Ishikawa (cell line): ENCODE measurements around the gene SEM1.

Source experiments
- CEBPB ChIP-seq: IDR thresholded peaks from 2 replicates; pipeline ENCODE4 v1.6.1; 2012
- CREB1 ChIP-seq: IDR thresholded peaks from 2 replicates; pipeline ENCODE4 v1.6.1; 2012; ENCODE audit warnings: low read depth
- EGR1 ChIP-seq: IDR thresholded peaks from 2 replicates; pipeline ENCODE4 v1.6.1; 2012
- EP300 ChIP-seq: IDR thresholded peaks from 2 replicates; pipeline ENCODE4 v1.6.1; 2012; ENCODE audit warnings: borderline replicate concordance
- FOXM1 ChIP-seq: IDR thresholded peaks from 2 replicates; pipeline ENCODE4 v1.6.1; 2012; ENCODE audit warnings: low read depth, borderline replicate concordance
- NFIC ChIP-seq: IDR thresholded peaks from 2 replicates; pipeline ENCODE4 v1.6.1; 2012
- RAD21 ChIP-seq: IDR thresholded peaks from 2 replicates; pipeline ENCODE4 v1.6.1; 2012; ENCODE audit warnings: low read depth
- TAF1 ChIP-seq: IDR thresholded peaks from 2 replicates; pipeline ENCODE4 v1.6.1; 2012; ENCODE audit warnings: low read depth, mild to moderate bottlenecking
- TCF12 ChIP-seq: IDR thresholded peaks from 2 replicates; pipeline ENCODE4 v1.6.1; 2012; ENCODE audit warnings: low read depth
- TEAD4 ChIP-seq: IDR thresholded peaks from 2 replicates; pipeline ENCODE4 v1.6.1; 2012
- YY1 ChIP-seq: IDR thresholded peaks from 2 replicates; pipeline ENCODE4 v1.6.1; 2012; ENCODE audit warnings: low read depth
- ZBTB7A ChIP-seq: IDR thresholded peaks from 2 replicates; pipeline ENCODE4 v1.6.1; 2012; ENCODE audit warnings: low read depth
- TF ChIP-seq, protein P1 (sequence below): IDR thresholded peaks from 2 replicates; pipeline ENCODE4 v1.6.1; 2012; ENCODE audit warnings: low read depth, mild to moderate bottlenecking
- TF ChIP-seq, protein P2 (sequence below): IDR thresholded peaks from 2 replicates; pipeline ENCODE4 v1.6.1; 2012
- TF ChIP-seq, protein P3 (sequence below): IDR thresholded peaks from 2 replicates; pipeline ENCODE4 v1.6.1; 2012

SEM1 gene

DNA sequence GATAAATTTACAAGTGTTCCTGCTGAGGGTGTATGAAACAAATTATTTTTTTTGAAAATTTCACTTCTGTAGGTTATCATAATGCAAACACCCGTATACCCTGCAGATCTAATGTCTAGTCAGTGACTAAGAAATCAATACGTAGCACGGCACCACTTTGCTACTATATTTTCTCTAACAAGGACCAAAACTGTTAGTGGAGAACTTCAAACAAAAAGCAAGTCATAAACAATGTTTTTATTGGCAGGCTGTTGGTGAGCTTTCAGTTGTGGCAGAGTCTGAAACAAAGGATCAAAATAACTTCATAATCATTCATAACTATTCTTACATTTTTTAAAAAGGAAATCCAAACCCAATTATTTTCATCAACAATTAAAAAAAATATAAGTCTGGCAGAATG is 11.8 kb downstream of the SEM1 start:
- no peak for TF ChIP-seq CEBPB
- TF ChIP-seq EGR1: no peak

DNA sequence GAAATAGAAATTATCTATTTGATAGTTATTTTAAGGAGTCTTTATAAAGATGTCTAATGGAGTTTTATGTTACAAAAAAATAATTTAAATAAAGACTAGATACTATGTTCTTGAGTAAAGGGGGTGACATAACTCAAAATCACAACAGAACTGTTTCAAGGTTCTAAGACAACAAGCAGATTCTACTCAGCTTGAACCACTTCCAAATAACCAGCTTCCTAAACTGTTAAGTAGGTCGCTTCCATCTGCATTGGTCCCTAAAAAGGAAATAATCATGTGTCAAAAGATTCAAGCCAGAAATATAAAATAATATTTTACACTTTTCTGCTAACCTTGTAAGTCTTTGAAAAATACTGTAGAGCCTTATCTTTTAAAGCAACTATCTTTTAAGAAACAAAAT is 14.1 kb downstream of the SEM1 start:
- TF ChIP-seq, protein P1, sequence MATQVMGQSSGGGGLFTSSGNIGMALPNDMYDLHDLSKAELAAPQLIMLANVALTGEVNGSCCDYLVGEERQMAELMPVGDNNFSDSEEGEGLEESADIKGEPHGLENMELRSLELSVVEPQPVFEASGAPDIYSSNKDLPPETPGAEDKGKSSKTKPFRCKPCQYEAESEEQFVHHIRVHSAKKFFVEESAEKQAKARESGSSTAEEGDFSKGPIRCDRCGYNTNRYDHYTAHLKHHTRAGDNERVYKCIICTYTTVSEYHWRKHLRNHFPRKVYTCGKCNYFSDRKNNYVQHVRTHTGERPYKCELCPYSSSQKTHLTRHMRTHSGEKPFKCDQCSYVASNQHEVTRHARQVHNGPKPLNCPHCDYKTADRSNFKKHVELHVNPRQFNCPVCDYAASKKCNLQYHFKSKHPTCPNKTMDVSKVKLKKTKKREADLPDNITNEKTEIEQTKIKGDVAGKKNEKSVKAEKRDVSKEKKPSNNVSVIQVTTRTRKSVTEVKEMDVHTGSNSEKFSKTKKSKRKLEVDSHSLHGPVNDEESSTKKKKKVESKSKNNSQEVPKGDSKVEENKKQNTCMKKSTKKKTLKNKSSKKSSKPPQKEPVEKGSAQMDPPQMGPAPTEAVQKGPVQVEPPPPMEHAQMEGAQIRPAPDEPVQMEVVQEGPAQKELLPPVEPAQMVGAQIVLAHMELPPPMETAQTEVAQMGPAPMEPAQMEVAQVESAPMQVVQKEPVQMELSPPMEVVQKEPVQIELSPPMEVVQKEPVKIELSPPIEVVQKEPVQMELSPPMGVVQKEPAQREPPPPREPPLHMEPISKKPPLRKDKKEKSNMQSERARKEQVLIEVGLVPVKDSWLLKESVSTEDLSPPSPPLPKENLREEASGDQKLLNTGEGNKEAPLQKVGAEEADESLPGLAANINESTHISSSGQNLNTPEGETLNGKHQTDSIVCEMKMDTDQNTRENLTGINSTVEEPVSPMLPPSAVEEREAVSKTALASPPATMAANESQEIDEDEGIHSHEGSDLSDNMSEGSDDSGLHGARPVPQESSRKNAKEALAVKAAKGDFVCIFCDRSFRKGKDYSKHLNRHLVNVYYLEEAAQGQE: no peak
- TF ChIP-seq TEAD4: no peak
- no peak for TF ChIP-seq FOXM1
- no peak for TF ChIP-seq TAF1
- no peak for TF ChIP-seq YY1
- no peak for TF ChIP-seq NFIC
- TF ChIP-seq ZBTB7A: no peak
- no peak for TF ChIP-seq CEBPB
- TF ChIP-seq, protein P2, sequence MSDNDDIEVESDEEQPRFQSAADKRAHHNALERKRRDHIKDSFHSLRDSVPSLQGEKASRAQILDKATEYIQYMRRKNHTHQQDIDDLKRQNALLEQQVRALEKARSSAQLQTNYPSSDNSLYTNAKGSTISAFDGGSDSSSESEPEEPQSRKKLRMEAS: no peak
- TF ChIP-seq TCF12: no peak
- TF ChIP-seq EGR1: no peak
- TF ChIP-seq EP300: no peak

DNA sequence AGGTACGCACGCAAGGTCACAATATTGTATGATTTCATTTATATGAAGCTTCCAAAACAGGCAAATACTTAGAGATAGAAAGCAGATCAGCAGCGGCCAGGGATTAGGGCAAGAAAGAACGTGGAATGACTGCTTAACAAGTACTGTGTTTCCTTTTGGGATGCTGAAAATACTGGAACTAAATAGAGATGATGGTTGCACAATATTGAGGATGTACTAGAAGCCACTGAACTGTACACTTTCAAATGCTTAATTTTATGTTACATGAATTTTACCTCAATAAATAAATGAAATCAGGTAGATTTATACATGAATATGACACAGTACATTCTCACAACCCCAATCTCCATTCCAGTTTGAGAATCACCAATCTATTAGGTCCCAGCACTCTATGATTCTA is 15.6 kb downstream of the SEM1 start:
- no peak for TF ChIP-seq TEAD4
- TF ChIP-seq, protein P3, sequence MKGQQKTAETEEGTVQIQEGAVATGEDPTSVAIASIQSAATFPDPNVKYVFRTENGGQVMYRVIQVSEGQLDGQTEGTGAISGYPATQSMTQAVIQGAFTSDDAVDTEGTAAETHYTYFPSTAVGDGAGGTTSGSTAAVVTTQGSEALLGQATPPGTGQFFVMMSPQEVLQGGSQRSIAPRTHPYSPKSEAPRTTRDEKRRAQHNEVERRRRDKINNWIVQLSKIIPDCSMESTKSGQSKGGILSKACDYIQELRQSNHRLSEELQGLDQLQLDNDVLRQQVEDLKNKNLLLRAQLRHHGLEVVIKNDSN: no peak
- TF ChIP-seq ZBTB7A: no peak
- no peak for TF ChIP-seq FOXM1
- TF ChIP-seq, protein P1: no peak
- no peak for TF ChIP-seq YY1
- no peak for TF ChIP-seq NFIC
- no peak for TF ChIP-seq EP300
- TF ChIP-seq EGR1: no peak
- TF ChIP-seq, protein P2: no peak
- TF ChIP-seq TCF12: no peak
- TF ChIP-seq TAF1: no peak

DNA sequence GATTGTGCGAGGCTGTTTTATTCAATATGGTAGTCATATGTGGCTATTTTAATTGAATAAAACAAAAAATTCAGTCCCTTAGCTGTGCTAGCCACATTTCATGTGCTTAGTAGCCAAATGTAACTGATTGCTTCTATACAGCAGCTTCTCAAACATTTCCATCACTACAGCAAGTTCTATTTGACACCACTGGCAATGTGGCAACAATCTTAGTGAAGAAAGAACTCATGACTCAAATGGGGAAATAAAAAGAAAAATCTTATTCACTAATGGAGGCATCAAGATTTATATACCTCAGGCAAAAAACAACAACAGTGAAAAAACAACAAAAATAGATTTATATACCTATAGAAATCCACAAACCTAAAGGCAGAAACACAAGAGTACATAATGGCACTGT is 17.9 kb downstream of the SEM1 start:
- TF ChIP-seq, protein P1: no peak
- no peak for TF ChIP-seq EP300
- no peak for TF ChIP-seq FOXM1
- TF ChIP-seq RAD21: no peak
- TF ChIP-seq TEAD4: no peak
- no peak for TF ChIP-seq CREB1
- no peak for TF ChIP-seq EGR1
- TF ChIP-seq, protein P2: no peak
- TF ChIP-seq TCF12: no peak
- TF ChIP-seq TAF1: no peak
- no peak for TF ChIP-seq CEBPB
- TF ChIP-seq ZBTB7A: no peak
- no peak for TF ChIP-seq NFIC
- no peak for TF ChIP-seq YY1

DNA sequence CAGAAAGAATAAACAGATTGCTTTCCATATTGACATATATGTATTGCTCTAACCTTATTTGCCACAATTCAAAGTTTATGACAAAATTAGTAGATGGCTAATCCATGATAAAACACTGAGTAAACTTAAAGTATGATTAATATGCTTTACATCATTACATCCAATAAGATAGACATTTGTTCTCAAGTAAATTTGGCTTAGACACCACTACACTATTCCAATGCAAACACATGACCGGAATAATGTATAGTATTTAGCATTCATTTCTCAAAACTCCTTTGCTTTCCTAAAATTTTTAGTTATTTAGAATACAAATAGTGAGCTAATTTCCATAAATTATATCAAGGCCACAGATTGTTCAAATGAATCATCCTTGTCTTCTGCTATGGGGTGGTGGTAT is 20.2 kb downstream of the SEM1 start:
- no peak for TF ChIP-seq FOXM1
- TF ChIP-seq ZBTB7A: no peak
- TF ChIP-seq TAF1: no peak
- no peak for TF ChIP-seq YY1
- TF ChIP-seq, protein P1: no peak
- no peak for TF ChIP-seq EGR1
- no peak for TF ChIP-seq CREB1
- TF ChIP-seq RAD21: no peak
- TF ChIP-seq, protein P3: no peak
- TF ChIP-seq TEAD4: no peak
- TF ChIP-seq TCF12: no peak
- no peak for TF ChIP-seq CEBPB
- TF ChIP-seq EP300: no peak
- no peak for TF ChIP-seq NFIC
